Measurements from ENCODE around the gene AGPAT4. TPM values are rescaled to one million over a fixed set of nuclear protein-coding genes. Genes with fewer than 3 reads are reported as not detected.
A peak's percentile ranks its signal among the peaks of the same experiment; 100 is the strongest.

The AGPAT4 gene
- polyA plus RNA-seq, 3 donors = 6.4 to 15.8 (median 6.9) TPM

GRCh38 chr6:161249327-161249726 lies 24.5 kb downstream of the AGPAT4 start:
- H3K4me2 ChIP-seq (replicated peaks; ENCODE audit: extremely low read depth, low read length, poor library complexity, severe bottlenecking) = no peak overlapping the region
- peaks cover 5% of the 10 kb centered on the region for H4K20me1 ChIP-seq (ENCODE audit: insufficient read depth, low read length)
- H3K4me3 ChIP-seq (replicated peaks in 1 of 3; ENCODE audit: low read depth in 2 of 3, low read length in 3 of 3) = no peak overlapping the region
- peaks cover 6% of the 10 kb centered on the region for H3K4me1 Mint-ChIP-seq
- H3K27ac Mint-ChIP-seq = no peak overlapping the region
- H2AFZ ChIP-seq (ENCODE audit: insufficient read depth, low read depth, low read length, poor library complexity, severe bottlenecking) = no peak overlapping the region
- DNase-seq = no peak
- intact Hi-C loops (cut with micrococcal nuclease) = no loop called here
- no peaks in the 10 kb centered on the region for H3K36me3 ChIP-seq (replicated peaks in 1 of 2; ENCODE audit: control insufficient read depth in 1 of 2, insufficient read depth in 2 of 2, low read length in 2 of 2)
- no peaks in the 10 kb centered on the region for H3K4me1 ChIP-seq (ENCODE audit: control insufficient read depth in 1 of 2, insufficient read depth in 2 of 2, low read length in 2 of 2)
- H3K27me3 Mint-ChIP-seq (ENCODE audit: low read depth in 3 of 3) = peaks cover 0 to 2% (median 0%) of the 10 kb centered on the region in 3 donors
- H3K79me2 ChIP-seq (ENCODE audit: insufficient read depth, low read length) = no peaks in the 10 kb centered on the region
- H3K9me3 Mint-ChIP-seq = peaks cover 0 to 4% (median 3%) of the 10 kb centered on the region in 7 donors
- peaks cover 3 to 5% of the 10 kb centered on the region in 2 donors for H3K36me3 Mint-ChIP-seq
- H3K27me3 ChIP-seq (ENCODE audit: control insufficient read depth in 2 of 2, insufficient read depth in 2 of 2, low read length in 2 of 2) = no peaks in the 10 kb centered on the region
- no peaks in the 10 kb centered on the region for H3K9me3 ChIP-seq (replicated peaks in 1 of 2; ENCODE audit: control insufficient read depth in 1 of 2, insufficient read depth in 1 of 2, low read length in 2 of 2)
- no CpG with 5 or more reads among the region's 1 CpG for WGBS (ENCODE audit: insufficient coverage)
- TF ChIP-seq CTCF (IDR thresholded peaks at IDR 0.05) = no peak
- no peak overlapping the region for H3K4me3 Mint-ChIP-seq
- no peak overlapping the region for H3K27ac ChIP-seq (ENCODE audit: low read depth in 1 of 2, low read length in 2 of 2)
- no peak overlapping the region for H3K9ac ChIP-seq (ENCODE audit: insufficient read depth, low read length, poor library complexity, severe bottlenecking)

- TF ChIP-seq CTCF (IDR thresholded peaks at IDR 0.05) = no peak
- no peak for DNase-seq
- intact Hi-C loops (cut with micrococcal nuclease) = no loop called here
- Histone ChIP-seq H3K9me3 (replicated peaks in 1 of 2; ENCODE audit: control insufficient read depth in 1 of 2, insufficient read depth in 1 of 2, low read length in 2 of 2) (no peaks in the 10 kb centered on the region), H3K27ac (ENCODE audit: low read depth in 1 of 2, low read length in 2 of 2) (no peak overlapping the region), H3K4me2 (replicated peaks; ENCODE audit: extremely low read depth, low read length, poor library complexity, severe bottlenecking) (no peak overlapping the region), H3K4me1 (ENCODE audit: control insufficient read depth in 1 of 2, insufficient read depth in 2 of 2, low read length in 2 of 2) (peaks cover 13 to 14% of the 10 kb centered on the region in 2 donors), H3K27me3 (ENCODE audit: control insufficient read depth in 2 of 2, insufficient read depth in 2 of 2, low read length in 2 of 2) (no peaks in the 10 kb centered on the region), H3K36me3 (replicated peaks in 1 of 2; ENCODE audit: control insufficient read depth in 1 of 2, insufficient read depth in 2 of 2, low read length in 2 of 2) (no peaks in the 10 kb centered on the region), H3K4me3 (replicated peaks in 1 of 3; ENCODE audit: low read depth in 2 of 3, low read length in 3 of 3) (no peak overlapping the region), H4K20me1 (ENCODE audit: insufficient read depth, low read length) (peaks cover 9% of the 10 kb centered on the region), H3K79me2 (ENCODE audit: insufficient read depth, low read length) (no peaks in the 10 kb centered on the region), H3K9ac (ENCODE audit: insufficient read depth, low read length, poor library complexity, severe bottlenecking) (no peak overlapping the region), H2AFZ (ENCODE audit: insufficient read depth, low read depth, low read length, poor library complexity, severe bottlenecking) (no peak overlapping the region)
- Mint-ChIP-seq H3K27me3 (ENCODE audit: low read depth in 3 of 3) (peaks cover 0 to 2% (median 0%) of the 10 kb centered on the region in 3 donors), H3K4me3 (no peak overlapping the region), H3K9me3 (peaks cover 0 to 4% (median 0%) of the 10 kb centered on the region in 7 donors), H3K4me1 (peaks cover 24% of the 10 kb centered on the region), H3K36me3 (peaks cover 5 to 6% of the 10 kb centered on the region in 2 donors), H3K27ac (peak overlapping the region in 2 of 7 donors; percentile 17 to 42)
- WGBS (ENCODE audit: insufficient coverage) = 100% methylated on average over 1 of the region's 2 CpGs
These were observed 27.1 kb downstream of the AGPAT4 start for GRCh38 chr6:161246725-161247124.
